ENCODE measurements around the gene SAPCD1. TPM values are rescaled to one million over a fixed set of nuclear protein-coding genes. Genes with fewer than 3 reads are reported as not detected.

SAPCD1 gene
- total RNA-seq: 0.54 TPM in 1 of 2 replicates, not detected in the other

GRCh38 chr6:31762356-31762755 lies at the start of gene SAPCD1:
Gene SAPCD1 (plus strand): TSS chr6:31762656. CDS start chr6:31763055, 399 bp downstream.

DNA sequence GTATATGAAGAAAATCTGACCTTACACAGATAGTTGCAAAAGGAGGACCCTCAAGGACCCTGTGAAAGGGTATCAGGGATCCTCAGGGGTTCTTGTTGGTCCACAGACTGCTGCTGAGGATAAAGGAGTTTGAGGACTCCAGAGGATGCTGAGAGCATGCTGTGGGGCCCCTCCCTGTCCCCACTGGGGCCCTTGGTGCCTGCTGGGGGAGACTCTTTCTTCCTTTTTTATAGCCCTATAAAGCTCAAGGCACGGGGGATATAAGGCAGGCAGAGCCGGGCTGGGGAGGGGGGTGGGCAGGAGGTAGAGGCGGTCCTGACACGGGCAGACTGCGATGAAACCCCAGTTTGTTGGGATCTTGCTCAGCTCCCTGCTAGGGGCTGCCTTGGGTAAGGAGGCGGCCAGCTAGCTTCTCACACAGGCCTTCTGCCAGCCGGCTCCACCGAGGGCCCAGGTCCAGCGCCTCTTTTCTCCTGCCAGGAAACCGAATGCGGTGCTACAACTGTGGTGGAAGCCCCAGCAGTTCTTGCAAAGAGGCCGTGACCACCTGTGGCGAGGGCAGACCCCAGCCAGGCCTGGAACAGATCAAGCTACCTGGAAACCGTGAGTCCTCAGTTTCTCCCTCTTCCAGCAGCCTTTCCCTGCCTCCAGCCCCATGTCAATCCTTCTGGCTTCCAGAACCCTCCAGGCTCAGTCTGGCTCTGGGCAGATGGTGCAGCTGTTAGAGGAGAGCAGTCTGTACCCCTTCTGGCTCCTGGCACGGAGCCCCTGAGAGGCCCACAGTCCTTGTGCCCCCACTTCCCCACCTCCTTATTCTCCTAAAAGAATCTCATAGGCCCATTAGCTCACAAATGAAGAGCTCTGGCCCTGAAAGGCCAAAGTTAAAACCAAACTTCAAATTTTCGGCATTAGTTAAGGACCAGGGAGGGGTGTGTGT lies 47.2 kb upstream of the SAPCD1 start, which contains the start of gene LY6G6D:
Gene LY6G6D (plus strand): TSS at position 327 of the 937 bp plus-strand sequence. CDS start 8 bp downstream, at position 335.

DNA sequence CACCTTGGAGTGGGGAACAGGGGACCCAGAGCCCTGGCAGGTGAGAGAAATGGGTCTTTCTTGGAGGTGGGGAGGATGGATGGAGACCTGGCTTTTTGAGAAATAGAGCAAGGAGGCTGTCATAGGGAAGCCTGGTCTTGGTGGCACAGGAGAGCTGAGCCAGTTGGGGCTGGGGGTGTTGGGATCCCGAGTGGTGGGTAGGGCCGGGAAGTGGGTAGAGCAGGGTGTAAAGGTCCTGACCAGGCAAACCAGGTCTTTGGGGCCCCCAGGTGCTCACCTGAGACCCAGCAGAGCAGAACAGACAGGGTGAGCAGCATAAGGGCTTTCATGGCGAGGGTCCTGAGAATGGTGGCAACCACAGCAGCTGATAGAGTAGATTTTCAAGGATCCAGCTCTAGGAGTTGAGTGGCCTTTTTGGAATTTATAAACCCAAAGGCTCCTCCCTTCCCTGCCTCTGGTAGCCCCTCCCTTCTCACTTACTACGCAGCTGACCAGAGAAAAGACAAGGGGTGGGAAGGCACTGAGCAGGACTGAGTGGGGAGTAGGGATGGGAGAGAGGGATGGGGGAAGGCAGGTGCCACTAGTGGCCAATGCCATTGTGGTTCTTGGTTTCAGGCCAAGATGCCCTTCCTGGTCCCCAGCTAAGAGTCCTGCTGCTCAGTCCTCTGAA lies 41.0 kb upstream of the SAPCD1 start, which contains the start of gene LY6G6C:
Gene LY6G6C (minus strand): TSS at position 396 of the 670 bp plus-strand sequence. CDS start 67 bp downstream, at position 329.

GRCh38 chr6:31723245-31723979 lies 39.0 kb upstream of the SAPCD1 start, which contains the start of gene MPIG6B:
Gene MPIG6B (plus strand): TSS chr6:31723373. CDS start chr6:31723384, 11 bp downstream.

GRCh38 chr6:31728767-31729514 lies 33.5 kb upstream of the SAPCD1 start, which contains the start of gene DDAH2:
Gene DDAH2 (minus strand): TSS chr6:31729299. CDS start chr6:31729161, 138 bp downstream.

GRCh38 chr6:31736021-31736767 lies 26.3 kb upstream of the SAPCD1 start, which contains the start of gene CLIC1:
Gene CLIC1 (minus strand): TSS chr6:31736530. CDS start chr6:31736300, 230 bp downstream.

DNA sequence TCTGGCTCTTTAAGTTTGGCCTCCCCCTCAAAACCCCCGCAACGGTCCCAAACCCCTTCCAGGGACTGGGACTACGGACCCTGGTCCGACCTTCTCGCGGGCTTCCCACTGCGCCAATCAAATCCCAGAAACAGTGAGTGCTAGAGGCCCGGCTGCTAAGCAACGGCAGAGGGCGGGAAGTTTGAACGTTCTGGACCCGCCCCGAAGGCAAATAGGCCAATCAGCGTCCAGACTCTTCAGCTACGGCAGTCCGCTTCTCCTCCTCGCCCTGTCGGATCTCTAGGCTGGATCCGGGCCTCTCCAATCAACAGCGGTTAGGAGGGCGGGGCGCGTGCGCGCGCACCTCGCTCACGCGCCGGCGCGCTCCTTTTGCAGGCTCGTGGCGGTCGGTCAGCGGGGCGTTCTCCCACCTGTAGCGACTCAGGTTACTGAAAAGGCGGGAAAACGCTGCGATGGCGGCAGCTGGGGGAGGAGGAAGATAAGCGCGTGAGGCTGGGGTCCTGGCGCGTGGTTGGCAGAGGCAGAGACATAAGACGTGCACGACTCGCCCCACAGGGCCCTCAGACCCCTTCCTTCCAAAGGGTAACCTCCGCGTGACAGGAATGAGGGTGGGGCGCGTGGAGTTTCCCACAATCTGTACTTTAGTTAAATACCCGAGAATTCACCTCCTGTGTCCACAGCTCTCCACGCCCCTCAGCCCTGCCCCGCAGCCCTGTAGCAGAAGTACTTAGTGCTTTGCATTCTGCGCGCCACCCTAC lies 22.6 kb upstream of the SAPCD1 start, which contains the start of gene MSH5:
Gene MSH5 (plus strand): TSS at position 367 of the 758 bp plus-strand sequence. CDS start 462 bp downstream, outside the sequence.

GRCh38 chr6:31776989-31777666 lies 14.7 kb downstream of the SAPCD1 start, which contains the start of gene VWA7:
Gene VWA7 (minus strand): TSS chr6:31777328. CDS start chr6:31776779, 549 bp downstream.

DNA sequence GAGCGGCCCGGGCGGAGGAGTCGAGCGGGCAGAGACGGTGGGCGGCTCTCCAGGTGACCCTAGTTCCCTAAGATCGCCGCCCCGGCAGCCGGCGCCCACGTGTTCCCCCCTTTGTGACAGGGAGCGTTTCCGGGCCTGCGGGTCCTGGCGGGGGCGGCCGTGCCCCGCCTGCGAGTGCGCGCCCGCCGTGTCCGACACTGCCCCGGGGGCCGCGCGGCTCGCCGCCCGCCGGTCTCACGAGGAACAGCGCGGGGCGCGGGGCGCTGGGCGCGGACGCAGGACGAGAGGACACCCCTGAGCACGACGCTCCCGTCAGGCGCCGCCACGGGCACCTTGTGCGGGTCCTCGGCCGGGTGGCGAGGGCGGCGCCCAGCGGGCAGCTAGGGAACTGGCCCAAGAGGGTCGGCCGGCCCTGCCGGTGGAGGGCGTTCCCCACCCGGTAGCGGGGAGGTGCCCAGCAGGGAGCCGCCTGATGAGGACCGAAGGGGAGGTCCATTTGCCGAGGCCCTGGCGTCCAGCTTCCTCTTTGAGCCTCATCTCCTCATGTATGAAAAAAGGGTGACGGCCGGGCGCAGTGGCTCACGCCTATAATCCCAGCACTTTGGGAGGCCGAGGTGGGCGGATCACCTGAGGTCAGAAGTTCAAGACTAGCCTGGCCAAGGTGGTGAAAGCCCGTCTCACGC lies 33.3 kb downstream of the SAPCD1 start, which contains the start of gene VARS1:
Gene VARS1 (minus strand): TSS at position 137 of the 683 bp plus-strand sequence. CDS start 535 bp downstream, outside the sequence.

GRCh38 chr6:31806470-31807272 lies 44.2 kb downstream of the SAPCD1 start, which contains the start of gene LSM2:
Gene LSM2 (minus strand): TSS chr6:31806966. CDS start chr6:31806757, 209 bp downstream.

Other genes starting within 250 kb of the SAPCD1 start
- gene MCCD1, start 233.7 kb upstream of the SAPCD1 start, total RNA-seq: not detected in 2 replicates
- gene DDX39B, start 220.7 kb upstream of the SAPCD1 start, total RNA-seq: 272 and 278 TPM in 2 replicates
- gene ATP6V1G2, start 216.0 kb upstream of the SAPCD1 start, total RNA-seq: 1.3 TPM in 2 replicates
- 16.5 and 24.9 TPM in 2 replicates for gene NFKBIL1, start 215.0 kb upstream of the SAPCD1 start, total RNA-seq
- gene LTA, start 190.4 kb upstream of the SAPCD1 start, total RNA-seq: not detected in 2 replicates
- gene TNF, start 187.1 kb upstream of the SAPCD1 start, total RNA-seq: 0.16 and 0.54 TPM in 2 replicates
- not detected in 2 replicates for gene LTB, start 180.2 kb upstream of the SAPCD1 start, total RNA-seq
- 1.8 TPM in 1 of 2 replicates, not detected in the other for gene LST1, start 176.4 kb upstream of the SAPCD1 start, total RNA-seq
- gene NCR3, start 169.7 kb upstream of the SAPCD1 start, total RNA-seq: not detected in 2 replicates
- gene AIF1, start 147.4 kb upstream of the SAPCD1 start, total RNA-seq: not detected in 2 replicates
- 59.4 and 74.7 TPM in 2 replicates for gene PRRC2A, start 141.9 kb upstream of the SAPCD1 start, total RNA-seq
- gene BAG6, start 110.0 kb upstream of the SAPCD1 start, total RNA-seq: 200 and 228 TPM in 2 replicates
- 7.6 TPM in 1 of 2 replicates, not detected in the other for gene APOM, start 106.8 kb upstream of the SAPCD1 start, total RNA-seq
- gene C6orf47, start 101.9 kb upstream of the SAPCD1 start, total RNA-seq: 15.3 and 19.9 TPM in 2 replicates
- 23.2 and 28.5 TPM in 2 replicates for gene GPANK1, start 97.7 kb upstream of the SAPCD1 start, total RNA-seq
- gene CSNK2B, start 96.6 kb upstream of the SAPCD1 start, total RNA-seq: 218 and 219 TPM in 2 replicates
- gene LY6G5B, start 92.7 kb upstream of the SAPCD1 start, total RNA-seq: 1.1 and 1.5 TPM in 2 replicates
- not detected in 2 replicates for gene LY6G5C, start 81.6 kb upstream of the SAPCD1 start, total RNA-seq
- gene ABHD16A, start 59.3 kb upstream of the SAPCD1 start, total RNA-seq: 28.3 and 28.8 TPM in 2 replicates
- not detected in 2 replicates for gene LY6G6F, start 55.8 kb upstream of the SAPCD1 start, total RNA-seq
- not detected in 2 replicates for gene LY6G6D, start 47.3 kb upstream of the SAPCD1 start, total RNA-seq
- gene LY6G6C, start 40.9 kb upstream of the SAPCD1 start, total RNA-seq: not detected in 2 replicates
- not detected in 2 replicates for gene MPIG6B, start 39.3 kb upstream of the SAPCD1 start, total RNA-seq
- 32.1 and 53.8 TPM in 2 replicates for gene DDAH2, start 33.4 kb upstream of the SAPCD1 start, total RNA-seq
- gene CLIC1, start 26.1 kb upstream of the SAPCD1 start, total RNA-seq: 478 and 525 TPM in 2 replicates
- gene MSH5, start 22.7 kb upstream of the SAPCD1 start, total RNA-seq: 2.1 and 4.3 TPM in 2 replicates
- gene VWA7, start 14.7 kb downstream of the SAPCD1 start, total RNA-seq: under 0.01 TPM in 1 of 2 replicates, not detected in the other
- 40.1 and 59.8 TPM in 2 replicates for gene VARS1, start 33.1 kb downstream of the SAPCD1 start, total RNA-seq
- 20.9 and 37.3 TPM in 2 replicates for gene LSM2, start 44.3 kb downstream of the SAPCD1 start, total RNA-seq
- 0.49 TPM in 1 of 2 replicates, not detected in the other for gene HSPA1L, start 52.6 kb downstream of the SAPCD1 start, total RNA-seq
- 59.8 and 77.6 TPM in 2 replicates for gene HSPA1A, start 52.9 kb downstream of the SAPCD1 start, total RNA-seq
- 61.4 and 72.9 TPM in 2 replicates for gene HSPA1B, start 65.1 kb downstream of the SAPCD1 start, total RNA-seq
- 37.5 and 55.9 TPM in 2 replicates for gene NEU1, start 100.2 kb downstream of the SAPCD1 start, total RNA-seq
- not detected in 2 replicates for gene SLC44A4, start 116.3 kb downstream of the SAPCD1 start, total RNA-seq
- 26.0 and 35.0 TPM in 2 replicates for gene EHMT2, start 135.0 kb downstream of the SAPCD1 start, total RNA-seq
- gene ZBTB12, start 139.4 kb downstream of the SAPCD1 start, total RNA-seq: 1.8 and 2.1 TPM in 2 replicates
- gene C2, start 165.1 kb downstream of the SAPCD1 start, total RNA-seq: 0.97 and 2.2 TPM in 2 replicates
- 12.6 and 103 TPM in 2 replicates for gene CFB, start 183.4 kb downstream of the SAPCD1 start, total RNA-seq
- gene NELFE, start 196.3 kb downstream of the SAPCD1 start, total RNA-seq: 80.2 and 82.0 TPM in 2 replicates
- gene SKIC2, start 196.5 kb downstream of the SAPCD1 start, total RNA-seq: 28.0 and 44.9 TPM in 2 replicates
- 18.6 and 25.5 TPM in 2 replicates for gene DXO, start 209.5 kb downstream of the SAPCD1 start, total RNA-seq
- gene C4A, start 219.4 kb downstream of the SAPCD1 start, total RNA-seq: 12.1 and 14.7 TPM in 2 replicates

Data from cardiac atrium fibroblast (primary cell).